ENCODE measurements around the gene CCDC146.
"Not testable (repeated sequence)": the region's sequence is repeated elsewhere in the genome, so short reads cannot be mapped to it uniquely, and the experiment has no call there.

CCDC146 gene

DNA sequence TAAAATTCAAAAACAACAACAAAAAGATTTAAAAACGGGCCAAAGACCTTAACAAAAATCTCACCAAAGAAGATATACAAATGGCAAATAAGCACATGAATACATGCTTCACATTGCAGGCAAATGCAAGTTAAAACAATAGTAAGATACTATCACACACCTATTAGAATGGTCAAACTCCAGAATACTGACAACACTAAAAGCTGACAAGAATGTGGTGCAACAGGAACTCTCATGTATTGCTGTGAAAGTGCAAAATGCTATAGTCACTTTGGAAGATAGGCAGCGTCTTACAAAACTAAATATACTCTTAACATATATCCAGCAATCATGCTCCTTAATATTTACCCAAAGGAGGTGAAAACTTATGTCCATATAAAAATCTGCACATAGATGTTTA is 16.3 kb downstream of the CCDC146 start:
- not testable (repeated sequence) for DNase-seq (ENCODE audit: extremely low read depth in 1 of 2, low read depth in 1 of 2)

DNA sequence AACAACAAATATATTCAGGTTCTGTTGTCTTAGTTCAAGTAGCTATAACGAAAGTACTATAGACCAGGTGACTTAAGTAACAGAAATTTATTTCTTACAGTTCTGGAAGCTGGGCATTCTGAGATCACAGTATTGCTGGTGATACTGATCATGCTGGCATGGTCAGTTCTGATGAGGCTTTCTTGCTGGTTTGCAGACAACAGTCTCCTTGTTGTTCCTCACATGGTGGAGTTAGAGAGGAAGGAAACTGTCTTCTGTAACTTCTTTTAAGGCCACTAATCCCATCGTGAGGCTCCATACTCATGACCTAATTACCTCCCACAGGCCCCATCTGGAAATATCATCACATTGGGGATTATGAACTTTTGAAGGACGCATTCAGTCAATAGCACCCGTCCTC is 17.9 kb downstream of the CCDC146 start:
- not testable (repeated sequence) for DNase-seq (ENCODE audit: extremely low read depth in 1 of 2, low read depth in 1 of 2)

- DNase-seq (ENCODE audit: extremely low read depth in 1 of 2, low read depth in 1 of 2) = not testable (repeated sequence)
These were observed 29.8 kb downstream of the CCDC146 start for GRCh38 chr7:77152232-77152631.

DNA sequence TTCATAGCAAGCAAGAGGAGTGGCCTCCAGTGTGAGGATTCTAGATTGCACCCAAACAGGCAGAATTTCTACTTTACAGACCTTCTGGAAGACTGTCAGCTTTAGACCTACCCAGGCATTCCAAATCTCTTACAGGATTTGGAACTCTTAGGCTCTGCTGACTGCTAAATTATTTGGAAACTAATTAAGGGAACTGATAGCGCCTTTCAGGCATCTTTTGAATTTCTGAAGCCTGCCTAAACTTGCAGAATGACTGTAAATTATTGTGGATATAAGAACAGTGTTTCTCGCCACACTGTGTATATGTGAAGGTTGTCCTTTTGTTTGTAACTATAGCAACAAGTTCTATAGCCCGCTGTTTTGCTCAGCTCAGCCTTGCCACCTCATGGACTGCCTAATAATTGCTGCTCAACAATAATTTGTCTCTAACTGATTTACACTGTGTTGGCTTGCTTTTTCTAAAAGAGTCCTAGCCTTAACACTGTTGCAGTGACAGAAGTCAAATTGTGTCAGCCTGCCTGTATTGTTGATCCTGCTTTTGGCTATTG is 32.6 kb downstream of the CCDC146 start:
- DNase-seq (ENCODE audit: extremely low read depth in 1 of 2, low read depth in 1 of 2) = not testable (repeated sequence)

DNA sequence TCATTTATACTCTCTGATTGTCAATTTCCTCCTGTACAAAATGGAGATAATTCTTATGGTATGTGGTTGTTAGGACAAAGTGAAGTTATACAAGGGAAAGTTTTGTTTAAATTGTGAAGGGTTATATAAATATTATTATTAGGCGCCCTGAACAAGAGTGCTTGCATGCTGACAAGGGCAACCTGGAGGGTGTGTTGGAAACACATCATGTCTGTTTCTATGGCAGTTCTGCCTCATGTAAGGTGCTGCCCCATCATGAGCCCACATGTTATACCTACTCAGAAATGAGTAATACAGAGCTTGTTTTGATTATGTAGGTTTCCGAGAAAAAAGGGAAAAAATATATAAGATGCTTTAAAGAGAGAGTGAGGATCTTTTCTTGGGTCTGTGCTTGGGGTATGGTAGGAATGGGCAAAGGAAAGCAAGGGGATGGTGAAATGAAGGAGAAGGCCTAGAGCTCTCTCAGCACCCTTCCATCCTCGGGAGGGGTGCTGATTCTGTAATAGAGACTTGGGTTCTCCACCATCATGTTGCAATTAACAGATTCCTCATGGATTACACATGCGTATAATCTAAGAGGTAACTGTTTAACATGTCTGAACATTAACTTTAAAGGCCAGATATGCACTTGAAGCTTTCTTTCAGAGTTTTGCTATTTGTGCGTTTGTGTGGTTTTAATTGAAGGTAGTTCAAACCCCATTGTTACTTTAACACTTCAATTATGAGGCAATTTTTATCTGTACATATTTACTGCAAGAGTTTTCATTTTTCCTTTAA is 33.4 kb downstream of the CCDC146 start:
- DNase-seq (ENCODE audit: extremely low read depth in 1 of 2, low read depth in 1 of 2) = not testable (repeated sequence)

GRCh38 chr7:77157034-77157433 is 34.6 kb downstream of the CCDC146 start:
- not testable (repeated sequence) for DNase-seq (ENCODE audit: extremely low read depth in 1 of 2, low read depth in 1 of 2)

DNA sequence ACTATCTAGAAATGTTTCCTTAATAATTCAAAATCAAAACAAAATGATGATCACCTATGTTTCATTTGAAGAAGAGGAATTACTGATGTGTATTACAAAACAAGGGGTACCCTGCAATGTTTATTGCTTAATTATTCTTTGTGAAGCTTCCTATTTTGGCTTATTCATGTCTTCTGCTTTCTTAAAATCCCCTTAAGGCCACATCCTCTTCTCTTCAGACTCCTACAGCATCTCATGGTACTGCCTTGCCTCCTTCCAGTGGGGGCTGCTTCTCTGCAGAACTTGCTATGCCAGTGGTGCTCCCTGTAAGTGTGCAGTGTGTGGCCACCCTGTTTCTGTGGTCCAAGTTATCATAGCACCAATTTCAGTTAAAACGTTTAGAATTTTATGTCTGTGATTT is 35.0 kb downstream of the CCDC146 start:
- DNase-seq (ENCODE audit: extremely low read depth in 1 of 2, low read depth in 1 of 2) = no peak

DNA sequence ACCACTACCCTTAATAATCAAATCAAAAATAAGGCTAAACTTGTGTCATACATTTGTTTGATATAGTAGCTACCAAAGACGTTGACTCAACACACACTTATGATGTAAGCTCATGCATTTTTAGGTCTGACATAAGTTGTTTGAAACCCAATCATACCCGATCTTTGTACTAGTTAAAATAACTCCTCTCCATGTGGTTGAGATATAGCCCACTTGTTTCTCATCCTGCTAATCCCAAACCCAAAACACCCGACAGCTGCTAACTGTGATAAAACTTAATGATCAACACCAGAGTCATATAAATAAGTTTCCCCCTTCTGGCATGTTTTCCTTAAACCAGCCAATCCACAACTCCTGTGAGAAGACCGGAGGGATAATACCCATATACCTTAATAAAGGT is 48.7 kb downstream of the CCDC146 start:
- not testable (repeated sequence) for DNase-seq (ENCODE audit: extremely low read depth in 1 of 2, low read depth in 1 of 2)

GRCh38 chr7:77172437-77173172 is 50.2 kb downstream of the CCDC146 start:
- DNase-seq (ENCODE audit: extremely low read depth in 1 of 2, low read depth in 1 of 2) = not testable (repeated sequence)

DNA sequence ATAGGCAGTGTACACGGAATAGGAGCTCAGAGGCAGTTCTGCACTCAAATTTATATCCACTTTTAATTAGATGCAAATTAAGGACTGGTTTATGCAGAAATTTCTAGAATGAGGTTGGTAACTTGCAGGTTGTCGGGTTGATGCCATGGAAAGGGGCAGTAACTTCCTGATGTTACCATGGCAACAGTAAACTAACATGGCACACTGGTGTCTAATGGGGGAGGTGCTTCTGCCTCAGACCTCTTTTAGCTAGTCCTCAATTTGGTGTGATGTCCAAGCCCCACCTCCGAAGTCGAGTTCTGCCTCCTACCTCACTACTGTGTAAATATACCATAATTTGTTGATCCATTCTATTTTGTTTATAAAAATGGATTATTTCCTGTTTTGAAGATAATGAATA is 52.0 kb downstream of the CCDC146 start:
- DNase-seq (ENCODE audit: extremely low read depth in 1 of 2, low read depth in 1 of 2) = not testable (repeated sequence)

GRCh38 chr7:77175274-77175800 is 52.9 kb downstream of the CCDC146 start:
- not testable (repeated sequence) for DNase-seq (ENCODE audit: extremely low read depth in 1 of 2, low read depth in 1 of 2)

DNA sequence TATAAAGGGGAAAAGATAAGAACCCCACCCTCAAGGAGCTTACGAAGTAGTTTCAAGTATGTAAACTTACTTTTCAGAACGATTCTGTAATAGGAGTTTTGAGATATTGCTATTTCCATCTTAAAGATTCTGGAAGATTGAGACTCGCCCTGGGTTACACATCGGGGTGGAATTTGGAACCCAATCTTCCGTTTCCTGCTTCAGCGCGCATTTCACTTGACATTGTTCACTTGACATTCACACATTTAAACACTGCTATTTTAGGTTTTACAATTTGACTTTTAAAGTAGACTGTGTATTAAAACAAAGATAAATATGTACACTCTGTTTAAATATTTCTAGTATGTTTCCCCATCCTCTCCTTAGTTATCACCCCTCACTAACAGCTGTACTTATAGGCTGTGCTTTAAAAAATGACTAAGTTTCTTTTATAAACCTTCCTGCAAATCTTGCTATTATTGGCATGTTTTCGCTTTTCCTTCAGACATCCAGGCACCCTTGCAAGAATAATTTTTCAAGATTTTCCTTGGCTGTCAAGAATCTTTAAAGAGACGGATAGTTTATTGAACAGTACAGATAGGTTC is 55.0 kb downstream of the CCDC146 start:
- not testable (repeated sequence) for DNase-seq (ENCODE audit: extremely low read depth in 1 of 2, low read depth in 1 of 2)

- DNase-seq (ENCODE audit: extremely low read depth in 1 of 2, low read depth in 1 of 2) = not testable (repeated sequence)
These were observed 55.6 kb downstream of the CCDC146 start for GRCh38 chr7:77178024-77178423.

DNA sequence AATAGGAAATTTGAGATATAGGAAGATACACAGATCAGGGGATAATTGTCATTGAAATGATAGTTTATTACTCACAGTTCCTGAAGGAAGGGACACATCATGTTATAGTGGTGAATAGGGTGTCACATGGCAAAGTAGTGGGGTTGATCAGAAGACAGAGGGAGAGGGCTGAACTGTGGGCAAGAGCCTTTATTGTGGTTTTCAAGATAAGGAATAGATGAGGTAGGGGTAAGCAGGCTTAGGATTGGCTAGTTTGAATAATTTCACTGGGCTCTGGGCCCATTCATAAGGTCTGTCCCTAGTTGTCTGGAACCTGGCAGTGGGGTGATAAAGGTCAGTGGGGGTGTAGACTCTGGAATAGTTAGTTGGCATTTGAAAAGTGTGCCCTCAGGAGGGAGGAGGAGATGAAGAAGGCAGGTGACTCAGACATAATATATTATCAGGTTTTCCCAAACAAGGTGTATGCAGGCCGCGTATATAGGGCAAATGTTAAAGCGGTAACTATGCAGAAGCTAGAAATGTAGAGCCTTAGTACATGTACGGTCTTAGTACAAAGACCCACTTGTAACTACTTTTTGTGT is 58.7 kb downstream of the CCDC146 start:
- no peak for DNase-seq (ENCODE audit: extremely low read depth in 1 of 2, low read depth in 1 of 2)

- no peak for DNase-seq (ENCODE audit: extremely low read depth in 1 of 2, low read depth in 1 of 2)
These were observed 59.3 kb downstream of the CCDC146 start for GRCh38 chr7:77181734-77182133.

GRCh38 chr7:77182261-77182660 is 59.8 kb downstream of the CCDC146 start:
- DNase-seq (ENCODE audit: extremely low read depth in 1 of 2, low read depth in 1 of 2) = no peak

- no peak for DNase-seq (ENCODE audit: extremely low read depth in 1 of 2, low read depth in 1 of 2)
These were observed 62.0 kb downstream of the CCDC146 start for GRCh38 chr7:77184463-77184862.

GRCh38 chr7:77184990-77185389 is 62.6 kb downstream of the CCDC146 start:
- no peak for DNase-seq (ENCODE audit: extremely low read depth in 1 of 2, low read depth in 1 of 2)

DNA sequence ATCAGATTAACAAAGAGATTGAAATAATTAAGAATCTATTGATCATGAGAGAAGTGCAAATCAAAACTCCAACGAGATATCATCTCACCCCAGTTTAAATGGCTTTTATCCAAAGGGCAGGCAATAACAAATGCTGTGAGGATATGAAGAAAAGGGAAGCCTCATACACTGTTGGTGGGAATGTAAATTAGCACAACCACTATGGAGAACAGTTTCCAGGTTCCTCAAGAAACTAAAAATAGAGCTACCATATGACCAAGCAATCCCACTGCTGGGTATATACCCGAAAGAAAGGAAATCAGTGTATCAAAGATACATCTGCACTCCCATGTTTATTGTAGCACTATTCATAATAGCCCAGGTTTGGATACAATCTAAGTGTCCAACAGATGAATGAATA is 63.5 kb downstream of the CCDC146 start:
- DNase-seq (ENCODE audit: extremely low read depth in 1 of 2, low read depth in 1 of 2) = no peak

- no peak for DNase-seq (ENCODE audit: extremely low read depth in 1 of 2, low read depth in 1 of 2)
These were observed 66.5 kb downstream of the CCDC146 start for GRCh38 chr7:77188731-77189437.
